Neural progenitor cell (in vitro differentiated cells): ENCODE measurements around the gene CREB3L4.

Experiments used
- EZH2 ChIP-seq: fragments of 200-600 bp; sonication (generic); IDR thresholded peaks from 2 replicates; pipeline ENCODE4 v1.6.1; 2017; ENCODE audit warnings: antibody characterized with exemption, mild to moderate bottlenecking, moderate library complexity
- EZH2phosphoT487 ChIP-seq: fragments of 200-600 bp; sonication (generic); IDR thresholded peaks from 2 replicates; pipeline ENCODE4 v1.6.1; 2017; ENCODE audit warnings: antibody characterized with exemption
- TF ChIP-seq, protein P1 (sequence below): fragments of 200-600 bp; sonication (generic); IDR thresholded peaks from 2 replicates; pipeline ENCODE4 v1.5.1; 2017; ENCODE audit warnings: antibody characterized with exemption, mild to moderate bottlenecking

DNA sequence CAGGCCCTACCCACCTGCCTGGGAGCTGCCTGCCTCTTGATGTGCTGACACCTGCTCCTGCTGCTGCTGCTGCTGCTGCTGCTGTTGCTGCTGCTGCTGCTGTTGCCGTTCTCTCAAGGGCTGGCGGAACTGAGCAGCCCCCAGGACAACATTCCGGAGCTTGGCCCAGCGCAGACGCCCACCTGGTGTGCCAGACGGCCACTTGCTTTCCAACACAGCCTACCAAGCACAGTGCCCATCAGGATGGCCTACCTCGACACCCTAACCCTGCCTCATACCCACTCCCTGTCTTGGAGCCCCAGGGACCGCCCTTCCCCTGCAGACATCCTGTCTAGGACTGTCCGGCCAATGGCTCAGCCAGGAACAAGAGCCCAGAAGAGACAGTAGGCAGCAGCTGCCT, 33.0 kb upstream of the CREB3L4 start:
- TF ChIP-seq, protein P1, sequence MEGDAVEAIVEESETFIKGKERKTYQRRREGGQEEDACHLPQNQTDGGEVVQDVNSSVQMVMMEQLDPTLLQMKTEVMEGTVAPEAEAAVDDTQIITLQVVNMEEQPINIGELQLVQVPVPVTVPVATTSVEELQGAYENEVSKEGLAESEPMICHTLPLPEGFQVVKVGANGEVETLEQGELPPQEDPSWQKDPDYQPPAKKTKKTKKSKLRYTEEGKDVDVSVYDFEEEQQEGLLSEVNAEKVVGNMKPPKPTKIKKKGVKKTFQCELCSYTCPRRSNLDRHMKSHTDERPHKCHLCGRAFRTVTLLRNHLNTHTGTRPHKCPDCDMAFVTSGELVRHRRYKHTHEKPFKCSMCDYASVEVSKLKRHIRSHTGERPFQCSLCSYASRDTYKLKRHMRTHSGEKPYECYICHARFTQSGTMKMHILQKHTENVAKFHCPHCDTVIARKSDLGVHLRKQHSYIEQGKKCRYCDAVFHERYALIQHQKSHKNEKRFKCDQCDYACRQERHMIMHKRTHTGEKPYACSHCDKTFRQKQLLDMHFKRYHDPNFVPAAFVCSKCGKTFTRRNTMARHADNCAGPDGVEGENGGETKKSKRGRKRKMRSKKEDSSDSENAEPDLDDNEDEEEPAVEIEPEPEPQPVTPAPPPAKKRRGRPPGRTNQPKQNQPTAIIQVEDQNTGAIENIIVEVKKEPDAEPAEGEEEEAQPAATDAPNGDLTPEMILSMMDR = no peak
- TF ChIP-seq EZH2 (no peak), EZH2phosphoT487 (no peak)
